A549 treated with Mapracorat at 1 μM for 4 hours (cell line): Measurements from ENCODE around the gene ACYP2. TPM values are rescaled to one million over a fixed set of nuclear protein-coding genes. Genes with fewer than 3 reads are reported as not detected.

Experiments used
- total RNA-seq: library from RNA; stranded (reverse); fragments of 200-300 nt; extraction: Qiagen RNA extraction; gene quantifications from 5 replicates; pipeline ENCODE4 v1.2.3, GENCODE V29; 2022

ACYP2 gene
- 7.5 to 8.5 TPM (median 7.9 TPM) in 5 replicates for total RNA-seq

GRCh38 chr2:54115284-54116137 is at the start of gene ACYP2:
Gene ACYP2, plus strand, starts transcription at chr2:54115615.

GRCh38 chr2:54256091-54256694 is 140.8 kb downstream of the ACYP2 start, which contains the start of gene TSPYL6:
Gene TSPYL6, minus strand, starts transcription at chr2:54256229. Its CDS starts 78 bp downstream, at chr2:54256151.

Other genes starting within 250 kb of the ACYP2 start
- gene PSME4, start 144.6 kb upstream of the ACYP2 start, total RNA-seq = 44.4 to 48.6 TPM (median 46.5 TPM) in 5 replicates
- gene TSPYL6, start 140.6 kb downstream of the ACYP2 start, total RNA-seq = not detected in 5 replicates